Nasal cavity respiratory epithelium epithelial cell of viscerocranial mucosa (primary cell): Measurements from ENCODE around the gene CCDC192. TPM values are rescaled to one million over a fixed set of nuclear protein-coding genes. Genes with fewer than 3 reads are reported as not detected.

ENCODE experiments used
- total RNA-seq: library from RNA; depleted of rRNA; stranded (reverse); fragments of >200 nt; gene quantifications from 2 replicates; pipeline ENCODE4 v1.2.3, GENCODE V29; 2014

Gene CCDC192, protein sequence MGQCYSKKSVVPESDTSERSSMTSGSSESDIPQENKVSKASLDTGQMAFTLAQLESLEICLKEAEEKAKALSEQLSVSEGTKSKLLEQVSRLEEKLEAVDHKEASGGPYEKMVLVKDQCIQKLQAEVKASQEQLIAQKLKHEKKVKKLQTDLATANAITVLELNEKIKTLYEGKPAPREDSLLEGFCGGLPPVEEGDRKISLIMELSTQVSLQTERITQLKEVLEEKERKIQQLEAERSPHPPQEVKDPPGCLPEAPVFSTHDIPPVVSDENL
- total RNA-seq = not detected in 2 replicates

DNA sequence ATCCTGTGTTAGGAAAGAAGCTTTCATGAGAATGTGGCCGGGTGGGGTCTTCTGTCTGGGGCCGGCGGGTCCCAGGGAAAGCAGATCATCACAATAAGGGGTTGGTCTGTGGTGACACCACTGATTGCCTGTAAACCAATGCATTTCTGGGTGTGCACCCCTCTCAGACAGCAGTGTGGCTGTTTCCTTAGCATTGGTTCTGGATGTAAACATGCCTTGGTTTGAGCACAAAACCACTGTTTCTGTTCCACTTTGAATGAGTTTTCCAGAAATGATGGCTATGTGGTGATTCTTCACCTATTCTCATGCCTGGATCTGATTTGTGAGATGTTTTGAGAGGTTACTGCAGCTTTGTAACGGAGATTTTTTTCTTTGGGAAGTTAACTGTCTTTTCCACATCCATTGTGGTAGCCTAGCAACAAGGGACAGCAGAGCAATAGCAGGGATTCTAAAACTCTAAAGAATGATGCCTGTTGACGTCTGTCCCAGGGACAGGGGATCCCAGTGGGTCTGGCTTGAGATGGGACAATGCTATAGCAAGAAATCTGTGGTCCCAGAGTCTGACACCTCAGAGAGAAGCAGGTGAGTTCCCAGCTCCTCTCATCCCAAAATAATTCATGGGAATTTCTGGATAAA, at the start of gene CCDC192:
Gene CCDC192 (plus strand): TSS at position 466 of the 636 bp plus-strand sequence. CDS start 55 bp downstream, at position 521.

Other genes starting within 250 kb of the CCDC192 start
- 48.5 and 68.2 TPM in 2 replicates for gene PRRC1, start 185.8 kb upstream of the CCDC192 start, total RNA-seq
- not detected in 2 replicates for gene CTXN3, start 54.3 kb upstream of the CCDC192 start, total RNA-seq